HCT116 (cell line): ENCODE data around the gene PCAT6. TPM values are rescaled to one million over a fixed set of nuclear protein-coding genes. Genes with fewer than 3 reads are reported as not detected.

Source experiments
- ATAC-seq: fragments of 200-7000 bp; cut with Tn5 transposase; 2 replicates; pipeline ENCODE4 v1.9.1; 2020; ENCODE audit warnings: mild to moderate bottlenecking, moderate library complexity
- BruUV-seq: library from RNA; stranded (reverse); fragments of 400-500 nt; replicated peaks from 2 replicates; lab custom pipeline; 2021; lab: Mats Ljungman, UMichigan
- CTCF ChIA-PET: fragments of 300-600 bp; sonication (Branson Sonifier 250); formaldehyde crosslinking; loops from one replicate; lab custom pipeline; 2021; ENCODE audit warnings: antibody characterized with exemption; lab: Charles Lee
- POLR2A ChIA-PET: fragments of 300-600, 350-600 bp; sonication (Branson Sonifier 250); formaldehyde crosslinking; loops from one replicate; lab custom pipeline; 2021; ENCODE audit warnings: antibody characterized with exemption; lab: Charles Lee
- RAD21 ChIA-PET, 2 experiments: fragments of 300-600 bp; sonication (Branson Sonifier 250); formaldehyde crosslinking; loops; one replicate each; lab custom pipeline; 2023; ENCODE audit warnings: low total read pairs in 2 of 2; ENCODE audit not compliant: uncharacterized antibody in 2 of 2, unreplicated experiment in 2 of 2, low non-redundant PET in 1 of 2; lab: Charles Lee
- DNase-seq: peaks from one replicate; pipeline ENCODE4 v3.0.0-alpha.2; 2010; ENCODE audit warnings: low read depth, low spot score
- H2AFZ ChIP-seq: fragments of 200-600 bp; shearing (Covaris generic), sonication (generic); 2 replicates; pipeline ENCODE4 v1.6.1; 2017; ENCODE audit warnings: low read depth, mixed run types, mixed read lengths, antibody characterized with exemption, low read length; ENCODE audit not compliant: poor library complexity, severe bottlenecking
- H3K27ac ChIP-seq: 2 replicates; pipeline ENCODE4 v1.5.1; 2012; ENCODE audit warnings: low read depth, low read length
- H3K27me3 ChIP-seq: fragments of 200-600 bp; sonication (generic); 2 replicates; pipeline ENCODE4 v1.6.1; 2016; ENCODE audit warnings: mixed run types, low read length, mixed read lengths; ENCODE audit not compliant: insufficient read depth
- H3K36me3 ChIP-seq, 2 experiments: fragments of 200-500 bp in 1 of 2; fragments of 200-600 bp in 1 of 2; sonication (Bioruptor generic) in 1 of 2; sonication (generic) in 1 of 2; 2 replicates each; pipeline versions ENCODE4 v1.5.1 to v1.6.1; 2014 to 2016; ENCODE audit warnings: low read length in 2 of 2, inconsistent platforms in 1 of 2, mixed read lengths in 1 of 2, mixed run types in 1 of 2; ENCODE audit not compliant: insufficient read depth in 2 of 2, control insufficient read depth in 1 of 2
- H3K4me1 ChIP-seq, 2 experiments: fragments of 200-600 bp in 1 of 2; sonication (generic) in 1 of 2; 2 replicates each; pipeline versions ENCODE4 v1.5.1 to v1.6.1; 2012 to 2017; ENCODE audit warnings: low read length in 2 of 2, inconsistent platforms in 1 of 2, mild to moderate bottlenecking in 1 of 2, mixed read lengths in 1 of 2, mixed run types in 1 of 2, moderate library complexity in 1 of 2; ENCODE audit not compliant: insufficient read depth in 2 of 2, control insufficient read depth in 1 of 2
- H3K4me2 ChIP-seq: fragments of 200-600 bp; sonication (generic); 2 replicates; pipeline ENCODE4 v1.6.1; 2017; ENCODE audit warnings: mixed run types, low read length, mixed read lengths
- H3K4me3 ChIP-seq, 2 experiments: fragments of 200-600 bp in 1 of 2; sonication (generic) in 1 of 2; replicated peaks in 1 of 2; 2 replicates each; pipeline ENCODE4 v1.5.1; 2011 to 2016; ENCODE audit warnings: low read length in 2 of 2, control low read depth in 1 of 2, low read depth in 1 of 2, mild to moderate bottlenecking in 1 of 2, mixed read lengths in 1 of 2, mixed run types in 1 of 2
- H3K79me2 ChIP-seq: fragments of 200-600 bp; sonication (generic); 2 replicates; pipeline ENCODE4 v1.6.1; 2017; ENCODE audit warnings: mild to moderate bottlenecking, mixed run types, low read length, moderate library complexity, mixed read lengths; ENCODE audit not compliant: insufficient read depth
- H3K9ac ChIP-seq: fragments of 200-600 bp; sonication (generic); 2 replicates; pipeline ENCODE4 v1.6.1; 2016; ENCODE audit warnings: low read length, mixed read lengths
- H3K9me2 ChIP-seq: fragments of 200-600 bp; sonication (generic), shearing (Covaris generic); 2 replicates; pipeline ENCODE4 v1.6.1; 2017; ENCODE audit warnings: mixed run types, mild to moderate bottlenecking, moderate library complexity; ENCODE audit not compliant: insufficient read depth
- H3K9me3 ChIP-seq, 2 experiments: fragments of 200-500 bp in 1 of 2; fragments of 200-600 bp in 1 of 2; sonication (Bioruptor generic) in 1 of 2; sonication (generic) in 1 of 2; 2 replicates each; pipeline ENCODE4 v1.6.1; 2014 to 2017; ENCODE audit warnings: low read length in 2 of 2, mixed read lengths in 2 of 2, inconsistent platforms in 1 of 2, low read depth in 1 of 2, mild to moderate bottlenecking in 1 of 2, mixed run types in 1 of 2, moderate library complexity in 1 of 2; ENCODE audit not compliant: control insufficient read depth in 1 of 2, insufficient read depth in 1 of 2
- H4K20me1 ChIP-seq: fragments of 200-600 bp; sonication (generic), shearing (Covaris generic); 2 replicates; pipeline ENCODE4 v1.6.1; 2017; ENCODE audit warnings: mixed run types, mild to moderate bottlenecking, moderate library complexity; ENCODE audit not compliant: insufficient read depth
- CBX3 ChIP-seq: IDR thresholded peaks from 2 replicates; pipeline ENCODE4 v1.6.1; 2012; ENCODE audit warnings: low read depth
- CEBPB ChIP-seq: IDR thresholded peaks from 2 replicates; pipeline ENCODE4 v1.6.1; 2012; ENCODE audit warnings: low read depth
- ELF1 ChIP-seq: IDR thresholded peaks from 2 replicates; pipeline ENCODE4 v1.6.1; 2012; ENCODE audit warnings: low read depth, borderline replicate concordance
- FOSL1 ChIP-seq: IDR thresholded peaks from 2 replicates; pipeline ENCODE4 v1.6.1; 2012; ENCODE audit warnings: low read depth
- JUND ChIP-seq: IDR thresholded peaks from 2 replicates; pipeline ENCODE4 v1.6.1; 2012
- POLR2A ChIP-seq: IDR thresholded peaks from 2 replicates; pipeline ENCODE4 v1.7.0; 2011; ENCODE audit warnings: borderline replicate concordance; ENCODE audit not compliant: insufficient read depth, insufficient read length; ENCODE audit errors: extremely low read depth
- POLR2AphosphoS5 ChIP-seq: IDR thresholded peaks from 2 replicates; pipeline ENCODE4 v1.6.1; 2011; ENCODE audit warnings: mild to moderate bottlenecking, low read depth, low read length, moderate library complexity
- RAD21 ChIP-seq: IDR thresholded peaks from 2 replicates; pipeline ENCODE4 v1.6.1; 2012; ENCODE audit warnings: low read depth, mild to moderate bottlenecking
- SP1 ChIP-seq: IDR thresholded peaks from 2 replicates; pipeline ENCODE4 v1.6.1; 2012; ENCODE audit warnings: low read depth
- SRF ChIP-seq: IDR thresholded peaks from 2 replicates; pipeline ENCODE4 v1.6.1; 2012; ENCODE audit warnings: low read depth
- YY1 ChIP-seq: IDR thresholded peaks from 2 replicates; pipeline ENCODE4 v1.6.1; 2011; ENCODE audit warnings: low read length, low read depth, moderate library complexity, mild to moderate bottlenecking; ENCODE audit not compliant: insufficient replicate concordance; ENCODE audit errors: extremely low read depth
- ZFX ChIP-seq: fragments of 450-650 bp; IDR thresholded peaks from 2 replicates; pipeline ENCODE4 v1.6.1; 2017
- ZNF274 ChIP-seq: fragments of 200-500 bp; sonication (Bioruptor generic); IDR thresholded peaks from 2 replicates; pipeline ENCODE4 v1.6.1; 2014; ENCODE audit warnings: mild to moderate bottlenecking, low read depth, low read length, inconsistent platforms
- intact Hi-C: fragments of 100-400 bp; cut with micrococcal nuclease; formaldehyde crosslinking; loops from 2 replicates; pipeline ENCODE4 v1.10.0; 2022
- total RNA-seq: library from RNA; stranded (reverse); gene quantifications from one replicate; pipeline ENCODE4 v1.2.1, GENCODE V29; 2021; ENCODE audit not compliant: unreplicated experiment
- TF ChIP-seq, protein P1 (sequence below), 3 experiments: fragments of 200-600 bp in 1 of 3; sonication (generic) in 1 of 3; IDR thresholded peaks in 2 of 3; conservative IDR thresholded peaks in 1 of 3; 2 replicates each; pipeline ENCODE4 v1.5.1; 2012 to 2017; ENCODE audit warnings: low read depth in 2 of 3, low read length in 2 of 3, antibody characterized with exemption in 1 of 3, borderline replicate concordance in 1 of 3, control low read depth in 1 of 3, mild to moderate bottlenecking in 1 of 3, mixed read lengths in 1 of 3, mixed run types in 1 of 3, moderate library complexity in 1 of 3; ENCODE audit not compliant: insufficient read depth in 1 of 3
- TF ChIP-seq, protein P2 (sequence below): IDR thresholded peaks from 2 replicates; pipeline ENCODE4 v1.6.1; 2012
- TF ChIP-seq, protein P3 (sequence below): IDR thresholded peaks from 2 replicates; pipeline ENCODE4 v1.6.1; 2012; ENCODE audit warnings: low read depth
- TF ChIP-seq, protein P4 (sequence below): IDR thresholded peaks from 2 replicates; pipeline ENCODE4 v1.6.1; 2012

The PCAT6 gene
- total RNA-seq, 1 experiment from 2014 or later = 1.9 TPM

DNA sequence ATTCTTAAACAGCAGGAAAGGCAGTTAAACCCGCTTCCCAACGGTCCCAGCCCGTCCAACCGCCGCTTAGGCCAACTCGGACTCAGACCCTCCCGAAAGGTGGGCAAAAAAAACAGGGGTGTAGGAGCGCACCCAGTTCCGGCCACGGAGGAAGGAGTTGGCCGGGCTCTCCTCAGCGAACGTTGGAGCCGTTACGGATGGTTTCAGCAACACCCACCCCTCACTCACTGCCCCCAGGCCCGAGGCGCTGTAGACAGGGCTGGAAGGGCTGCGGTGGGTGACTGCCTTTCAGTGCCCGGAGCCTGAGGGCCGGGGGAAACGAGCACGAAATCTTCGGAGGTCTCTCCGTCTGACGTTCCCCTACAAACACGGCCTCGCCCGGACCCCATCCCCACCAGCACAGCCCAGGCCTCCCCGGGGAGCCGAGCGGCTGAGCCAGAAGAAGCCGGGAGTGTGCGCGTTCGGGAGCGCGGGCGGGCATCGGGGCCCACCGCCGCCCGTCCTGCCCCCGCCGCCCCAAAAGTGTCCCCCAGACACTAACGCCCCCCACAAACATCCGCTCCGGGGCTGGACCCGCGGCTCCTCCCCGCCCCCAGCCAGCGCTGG, 3.8 kb upstream of the PCAT6 start:
- Histone ChIP-seq H3K9me3 (no peaks in the 10 kb centered on the region), H4K20me1 (no peaks in the 10 kb centered on the region)
- TF ChIP-seq, protein P1, sequence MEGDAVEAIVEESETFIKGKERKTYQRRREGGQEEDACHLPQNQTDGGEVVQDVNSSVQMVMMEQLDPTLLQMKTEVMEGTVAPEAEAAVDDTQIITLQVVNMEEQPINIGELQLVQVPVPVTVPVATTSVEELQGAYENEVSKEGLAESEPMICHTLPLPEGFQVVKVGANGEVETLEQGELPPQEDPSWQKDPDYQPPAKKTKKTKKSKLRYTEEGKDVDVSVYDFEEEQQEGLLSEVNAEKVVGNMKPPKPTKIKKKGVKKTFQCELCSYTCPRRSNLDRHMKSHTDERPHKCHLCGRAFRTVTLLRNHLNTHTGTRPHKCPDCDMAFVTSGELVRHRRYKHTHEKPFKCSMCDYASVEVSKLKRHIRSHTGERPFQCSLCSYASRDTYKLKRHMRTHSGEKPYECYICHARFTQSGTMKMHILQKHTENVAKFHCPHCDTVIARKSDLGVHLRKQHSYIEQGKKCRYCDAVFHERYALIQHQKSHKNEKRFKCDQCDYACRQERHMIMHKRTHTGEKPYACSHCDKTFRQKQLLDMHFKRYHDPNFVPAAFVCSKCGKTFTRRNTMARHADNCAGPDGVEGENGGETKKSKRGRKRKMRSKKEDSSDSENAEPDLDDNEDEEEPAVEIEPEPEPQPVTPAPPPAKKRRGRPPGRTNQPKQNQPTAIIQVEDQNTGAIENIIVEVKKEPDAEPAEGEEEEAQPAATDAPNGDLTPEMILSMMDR (IDR thresholded peaks at IDR 0.05 in 2 of 3, conservative IDR thresholded peaks at IDR 0.05 in 1 of 3; ENCODE audit: borderline replicate concordance in 1 of 3, insufficient read depth in 1 of 3, low read depth in 2 of 3, low read length in 2 of 3) = no peak
- no peak for TF ChIP-seq SRF
- no peak for TF ChIP-seq FOSL1
- no peak for TF ChIP-seq CBX3
- TF ChIP-seq SP1 = no peak
- TF ChIP-seq ELF1 = no peak
- no peak for TF ChIP-seq POLR2AphosphoS5
- TF ChIP-seq, protein P2, sequence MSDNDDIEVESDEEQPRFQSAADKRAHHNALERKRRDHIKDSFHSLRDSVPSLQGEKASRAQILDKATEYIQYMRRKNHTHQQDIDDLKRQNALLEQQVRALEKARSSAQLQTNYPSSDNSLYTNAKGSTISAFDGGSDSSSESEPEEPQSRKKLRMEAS = no peak
- no peak for TF ChIP-seq RAD21
- no peak for TF ChIP-seq ZFX
- TF ChIP-seq YY1 = no peak
- TF ChIP-seq, protein P3, sequence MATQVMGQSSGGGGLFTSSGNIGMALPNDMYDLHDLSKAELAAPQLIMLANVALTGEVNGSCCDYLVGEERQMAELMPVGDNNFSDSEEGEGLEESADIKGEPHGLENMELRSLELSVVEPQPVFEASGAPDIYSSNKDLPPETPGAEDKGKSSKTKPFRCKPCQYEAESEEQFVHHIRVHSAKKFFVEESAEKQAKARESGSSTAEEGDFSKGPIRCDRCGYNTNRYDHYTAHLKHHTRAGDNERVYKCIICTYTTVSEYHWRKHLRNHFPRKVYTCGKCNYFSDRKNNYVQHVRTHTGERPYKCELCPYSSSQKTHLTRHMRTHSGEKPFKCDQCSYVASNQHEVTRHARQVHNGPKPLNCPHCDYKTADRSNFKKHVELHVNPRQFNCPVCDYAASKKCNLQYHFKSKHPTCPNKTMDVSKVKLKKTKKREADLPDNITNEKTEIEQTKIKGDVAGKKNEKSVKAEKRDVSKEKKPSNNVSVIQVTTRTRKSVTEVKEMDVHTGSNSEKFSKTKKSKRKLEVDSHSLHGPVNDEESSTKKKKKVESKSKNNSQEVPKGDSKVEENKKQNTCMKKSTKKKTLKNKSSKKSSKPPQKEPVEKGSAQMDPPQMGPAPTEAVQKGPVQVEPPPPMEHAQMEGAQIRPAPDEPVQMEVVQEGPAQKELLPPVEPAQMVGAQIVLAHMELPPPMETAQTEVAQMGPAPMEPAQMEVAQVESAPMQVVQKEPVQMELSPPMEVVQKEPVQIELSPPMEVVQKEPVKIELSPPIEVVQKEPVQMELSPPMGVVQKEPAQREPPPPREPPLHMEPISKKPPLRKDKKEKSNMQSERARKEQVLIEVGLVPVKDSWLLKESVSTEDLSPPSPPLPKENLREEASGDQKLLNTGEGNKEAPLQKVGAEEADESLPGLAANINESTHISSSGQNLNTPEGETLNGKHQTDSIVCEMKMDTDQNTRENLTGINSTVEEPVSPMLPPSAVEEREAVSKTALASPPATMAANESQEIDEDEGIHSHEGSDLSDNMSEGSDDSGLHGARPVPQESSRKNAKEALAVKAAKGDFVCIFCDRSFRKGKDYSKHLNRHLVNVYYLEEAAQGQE = no peak
- TF ChIP-seq JUND = no peak
- no peak for TF ChIP-seq ZNF274
- TF ChIP-seq CEBPB = no peak
- TF ChIP-seq, protein P4, sequence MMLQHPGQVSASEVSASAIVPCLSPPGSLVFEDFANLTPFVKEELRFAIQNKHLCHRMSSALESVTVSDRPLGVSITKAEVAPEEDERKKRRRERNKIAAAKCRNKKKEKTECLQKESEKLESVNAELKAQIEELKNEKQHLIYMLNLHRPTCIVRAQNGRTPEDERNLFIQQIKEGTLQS = no peak
- TF ChIP-seq POLR2A = no peak
- TF ChIP-seq, all 23 proteins: peak for 0
- Histone ChIP-seq H2AFZ (no peak overlapping the region), H3K4me2 (peak overlapping the region; percentile 91), H3K9ac (peak overlapping the region; percentile 71), H3K9me2 (no peaks in the 10 kb centered on the region), H3K27me3 (no peaks in the 10 kb centered on the region), H3K36me3 (no peaks in the 10 kb centered on the region), H3K4me3 (peak overlapping the region; percentile 78 to 82), H3K79me2 (peaks cover 36% of the 10 kb centered on the region), H3K4me1 (peaks cover 39 to 76% of the 10 kb centered on the region in 2 experiments), H3K27ac (no peak overlapping the region; the same call in 1 of the 2 replicates)
- ChIA-PET RAD21 (no interaction called here), POLR2A (no interaction called here), CTCF (no interaction called here)
- DNase-seq (no peak), ATAC-seq (no peak)
- no TSS peak for BruUV-seq
- intact Hi-C loops = no loop called here
